DMS153 treated with DMSO at 0.1 percent for 48 hours (cell line): ENCODE results near the gene LNX2.
A peak's percentile ranks its signal among the peaks of the same experiment; 100 is the strongest.

ENCODE experiments used
- DNase-seq: peaks from one replicate; lab custom pipeline; 2025; ENCODE audit not compliant: unreplicated experiment; lab: John Stamatoyannopoulos, UW

LNX2 gene

DNA sequence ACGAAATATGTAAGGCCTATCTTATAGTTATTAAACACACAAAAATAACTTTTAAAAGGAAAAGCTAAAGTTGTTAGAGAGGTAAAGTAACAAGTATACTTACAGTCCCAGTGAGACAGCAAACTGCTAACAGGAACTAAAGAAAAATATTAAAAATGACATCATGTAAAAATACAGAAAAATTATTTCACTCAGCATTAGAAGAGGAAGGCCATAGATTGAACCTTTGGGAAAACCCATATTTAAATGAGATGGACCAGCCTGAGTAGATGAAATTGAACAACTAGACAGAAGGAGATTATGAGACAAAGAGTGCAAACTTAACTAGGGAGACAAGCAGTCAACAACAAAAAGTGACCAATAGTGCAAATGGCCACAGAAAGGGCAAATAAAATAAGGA is 49.4 kb downstream of the LNX2 start:
- DNase-seq: no peak

DNA sequence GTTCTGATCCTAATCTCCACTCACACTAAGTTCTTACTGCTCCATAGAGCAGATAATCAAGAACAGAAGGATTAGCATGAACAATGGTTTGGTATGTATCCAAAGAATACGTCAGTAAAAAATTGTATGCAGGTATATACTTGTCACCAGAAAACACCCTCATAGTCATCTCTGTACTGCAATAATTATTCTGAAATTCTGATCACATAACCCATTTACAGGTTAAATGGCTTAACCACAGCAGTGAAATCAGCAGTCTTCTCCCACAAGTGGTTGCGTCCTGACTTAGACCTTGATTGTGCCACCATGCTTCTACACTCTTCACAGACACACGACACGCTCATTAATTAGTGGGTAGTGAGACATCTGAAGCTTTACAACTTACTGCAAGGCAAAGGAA is 50.9 kb downstream of the LNX2 start:
- no peak for DNase-seq

DNA sequence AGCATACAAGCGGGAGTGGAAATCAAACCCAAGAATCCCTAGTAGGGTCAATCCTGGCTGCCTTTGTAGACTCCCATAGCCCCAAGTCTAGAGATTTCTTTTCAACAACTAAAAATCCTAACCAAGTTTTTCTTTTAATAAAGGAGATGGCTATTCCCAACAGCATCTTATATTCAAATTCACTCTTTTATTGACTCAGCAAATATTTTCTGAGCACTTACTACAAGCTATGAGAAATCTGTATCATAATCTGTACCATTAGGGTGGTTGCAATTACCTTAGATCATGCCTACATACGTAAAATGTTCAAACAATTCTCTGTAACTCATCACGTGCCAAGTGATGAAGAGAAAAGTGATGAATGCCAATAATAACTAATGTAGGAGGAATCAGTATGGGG is 54.5 kb downstream of the LNX2 start:
- DNase-seq: no peak

DNA sequence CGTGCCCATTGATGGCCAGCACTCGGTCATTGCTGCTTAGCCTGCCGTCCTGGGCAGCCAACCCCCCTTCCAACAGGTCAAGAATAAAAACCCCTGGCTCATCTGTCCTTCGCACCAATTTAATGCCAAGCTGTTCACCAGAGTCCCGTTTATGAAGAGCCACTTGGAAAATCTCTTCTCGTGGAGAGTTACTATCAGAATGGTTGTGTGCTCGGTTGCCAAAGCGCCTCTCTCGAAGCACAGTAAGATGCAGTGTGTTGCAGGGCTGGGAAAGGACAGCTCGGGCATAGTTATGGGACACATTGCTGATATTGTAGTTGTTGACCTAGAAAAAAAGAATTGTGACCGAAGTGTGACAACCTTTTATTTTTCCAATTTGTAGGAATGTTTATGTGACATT is 57.9 kb downstream of the LNX2 start:
- no peak for DNase-seq

DNA sequence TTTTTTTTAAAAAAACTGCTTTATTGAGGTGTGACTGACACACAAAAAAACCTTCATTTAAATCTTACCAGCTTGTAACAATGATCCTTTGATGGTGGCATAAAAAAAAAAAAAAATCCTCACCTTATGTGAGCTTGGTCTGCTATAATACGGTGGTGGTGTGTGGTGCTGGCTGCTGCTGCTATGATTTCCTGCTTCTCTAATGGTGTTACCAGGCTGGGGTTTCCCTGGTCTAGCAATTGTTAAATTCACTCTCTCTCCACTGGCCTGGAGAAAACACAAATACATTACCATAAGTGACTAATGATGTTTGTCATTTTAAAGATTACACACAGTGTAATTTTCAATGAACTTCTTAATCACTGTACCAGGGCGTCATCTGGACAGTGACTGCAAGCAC is 60.6 kb downstream of the LNX2 start:
- no peak for DNase-seq

DNA sequence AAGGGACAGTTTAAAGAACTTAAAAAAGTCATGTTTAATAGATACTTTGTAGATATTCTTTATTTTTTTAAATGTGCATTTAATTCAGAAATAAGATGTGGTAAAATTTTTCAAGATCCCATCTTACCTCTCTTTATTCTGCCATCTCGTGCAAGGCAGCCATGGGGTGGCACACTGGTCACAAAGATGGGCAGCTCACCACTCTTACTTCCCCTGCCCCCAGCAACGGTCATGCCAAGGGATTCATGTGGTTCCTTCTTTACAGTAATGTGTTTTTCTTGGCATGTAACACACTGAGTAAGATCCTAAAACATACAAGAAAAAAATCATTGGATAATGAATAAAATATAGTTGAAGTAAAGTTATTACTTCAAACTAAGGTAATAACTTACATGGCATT is 64.2 kb downstream of the LNX2 start:
- DNase-seq: no peak

DNA sequence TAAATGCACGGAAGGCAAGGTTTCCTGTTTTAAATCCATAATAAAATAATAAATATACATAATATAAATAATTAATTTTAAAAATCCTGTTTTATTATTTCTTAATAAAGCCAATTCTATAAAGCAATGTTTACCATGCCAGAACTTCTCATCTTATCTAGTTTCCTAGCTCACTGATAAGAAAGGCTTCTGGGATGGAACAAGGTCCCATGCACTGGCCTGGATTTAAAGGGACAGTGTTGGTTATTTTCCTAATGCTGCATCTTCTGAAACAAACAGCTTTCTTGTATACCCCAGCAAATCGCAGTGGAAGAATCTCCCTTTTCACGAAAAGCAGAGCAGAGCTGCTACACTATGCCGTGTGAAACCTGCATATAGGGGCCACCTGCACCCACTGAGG is 68.8 kb downstream of the LNX2 start:
- DNase-seq: no peak

DNA sequence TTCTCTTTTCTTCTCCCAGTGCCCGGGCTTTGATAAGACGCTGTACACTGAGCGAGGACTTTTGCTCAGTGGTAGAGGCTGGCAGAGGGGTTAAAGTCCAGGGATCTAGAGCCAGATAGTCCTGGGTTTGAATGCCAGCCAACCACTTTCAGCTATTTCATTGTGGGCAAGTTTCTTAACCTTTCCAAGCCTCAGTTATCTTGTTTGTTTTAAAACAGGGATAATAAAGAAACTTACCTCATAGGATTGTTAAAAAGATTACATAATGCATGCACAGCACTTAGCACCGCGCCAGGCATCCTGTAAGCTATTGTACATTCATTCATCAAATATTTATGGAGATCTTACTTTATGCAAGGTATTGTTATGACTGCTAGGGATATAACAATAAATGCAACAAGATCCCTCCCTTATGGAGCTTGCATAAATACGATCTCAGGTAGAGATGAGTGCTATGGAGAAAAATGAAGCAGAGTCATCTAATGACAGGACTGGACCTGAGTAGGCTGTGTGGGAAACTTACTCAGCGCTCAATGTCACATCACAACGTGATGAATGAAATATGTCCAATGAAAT is 70.8 kb downstream of the LNX2 start:
- peak; percentile 38 for DNase-seq

DNA sequence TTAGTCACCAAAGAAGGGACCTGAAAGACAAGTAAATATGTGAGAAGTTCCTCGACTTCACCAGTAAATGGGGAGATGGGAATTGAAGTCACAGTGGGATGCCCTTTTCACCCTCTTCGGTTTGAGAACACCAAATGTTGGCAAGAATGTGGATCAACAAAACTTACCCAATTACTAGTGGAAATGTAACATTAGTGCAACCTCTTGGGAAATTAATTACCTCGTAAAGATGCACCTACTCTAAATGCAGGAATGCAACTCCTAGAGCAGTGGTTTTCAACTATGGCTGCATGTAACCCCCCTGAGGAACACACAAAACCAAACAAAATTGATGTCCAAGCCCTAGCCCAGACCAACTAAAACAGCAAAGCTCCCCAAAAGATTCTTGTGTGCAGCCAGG is 78.1 kb downstream of the LNX2 start:
- DNase-seq: no peak

DNA sequence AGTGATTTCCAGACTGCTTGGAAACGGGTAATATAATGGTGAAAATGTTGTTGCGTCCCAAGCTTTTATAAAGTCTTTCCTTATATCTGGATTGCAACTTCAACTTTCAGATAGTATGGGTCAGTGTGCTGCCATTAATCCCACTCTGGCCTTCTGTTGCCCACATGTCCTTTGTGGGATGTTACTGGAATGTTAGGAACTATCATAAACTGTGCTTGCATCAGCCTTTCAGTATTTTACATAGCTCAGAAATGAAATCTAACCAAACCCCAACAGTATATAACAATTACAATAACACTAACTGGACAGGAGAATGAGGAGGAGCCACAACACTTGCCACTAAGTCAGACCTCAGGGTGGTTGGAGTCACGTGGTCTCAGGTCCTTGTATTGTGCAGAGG is 78.9 kb downstream of the LNX2 start:
- no peak for DNase-seq

DNA sequence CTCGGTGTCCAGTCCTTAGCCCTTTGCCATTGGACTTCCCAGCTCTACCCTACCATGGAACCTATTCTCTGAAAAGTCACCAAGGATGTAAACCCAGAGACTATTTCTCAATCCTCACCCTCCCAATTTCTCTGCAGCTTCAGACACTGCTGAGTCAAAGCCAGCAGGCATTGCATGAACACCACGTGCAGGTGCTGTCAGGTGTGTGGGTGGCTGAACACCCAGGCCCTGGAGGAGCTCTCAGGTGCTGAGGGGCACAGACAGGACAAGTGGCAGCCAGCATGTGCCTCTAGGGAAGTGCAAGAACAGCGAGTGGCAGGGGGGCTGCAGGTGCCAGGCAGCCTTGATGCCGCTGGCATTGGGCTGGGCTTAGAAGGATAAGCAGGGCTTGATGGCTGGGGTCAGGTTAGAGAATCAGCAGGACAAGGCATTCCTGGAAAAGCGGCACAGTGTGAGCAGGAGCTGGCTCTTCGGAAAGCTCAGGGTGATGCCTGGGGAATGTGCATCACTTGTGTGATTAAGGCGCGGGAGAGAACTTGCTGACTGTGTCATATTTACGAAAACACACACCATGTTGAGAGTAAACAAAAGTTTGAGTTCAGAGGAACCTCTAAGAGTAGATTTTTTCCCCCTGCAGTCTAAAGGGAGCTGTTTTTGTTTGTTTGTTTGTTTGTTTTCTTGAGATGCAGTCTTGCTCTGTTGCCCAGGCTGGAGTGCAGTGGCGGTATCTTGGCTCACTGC is 83.8 kb downstream of the LNX2 start:
- no peak for DNase-seq

DNA sequence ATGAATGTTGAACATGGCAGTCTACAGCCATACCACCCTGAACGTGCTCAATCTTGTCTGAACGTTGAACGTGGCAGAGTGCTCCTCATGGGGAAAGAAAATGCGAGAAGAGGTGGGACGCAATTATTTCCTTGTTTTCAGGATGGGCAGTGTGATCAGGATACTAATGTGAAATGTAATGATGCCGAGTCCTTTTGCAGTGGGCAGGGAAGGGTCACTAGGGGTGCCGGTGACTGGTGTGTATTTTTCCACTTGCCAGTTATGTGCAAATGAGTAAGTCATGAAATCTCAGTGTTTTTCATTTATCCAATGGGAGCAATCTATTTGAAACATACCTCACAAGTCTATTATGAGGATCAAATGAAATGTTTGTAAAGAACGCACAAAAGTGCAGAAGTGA is 84.8 kb downstream of the LNX2 start:
- no peak for DNase-seq

DNA sequence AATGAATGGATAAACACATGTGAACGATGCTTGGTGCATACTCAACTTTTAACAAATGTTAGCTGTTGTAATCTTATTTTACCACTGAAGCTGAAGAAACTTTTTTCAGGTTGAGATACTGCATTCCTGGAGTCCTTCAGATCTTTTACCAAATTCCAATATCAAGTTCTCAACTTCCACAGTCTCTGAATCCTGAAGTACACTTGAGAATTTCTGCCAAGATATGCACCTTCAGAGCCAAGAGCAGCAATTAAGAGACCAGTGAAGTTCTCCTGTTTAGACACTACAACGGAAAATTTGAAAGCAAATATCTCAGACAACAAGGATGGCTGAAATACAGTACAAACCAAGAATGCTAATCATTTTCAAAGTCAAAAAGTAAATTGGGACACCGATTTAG is 85.3 kb downstream of the LNX2 start:
- no peak for DNase-seq

DNA sequence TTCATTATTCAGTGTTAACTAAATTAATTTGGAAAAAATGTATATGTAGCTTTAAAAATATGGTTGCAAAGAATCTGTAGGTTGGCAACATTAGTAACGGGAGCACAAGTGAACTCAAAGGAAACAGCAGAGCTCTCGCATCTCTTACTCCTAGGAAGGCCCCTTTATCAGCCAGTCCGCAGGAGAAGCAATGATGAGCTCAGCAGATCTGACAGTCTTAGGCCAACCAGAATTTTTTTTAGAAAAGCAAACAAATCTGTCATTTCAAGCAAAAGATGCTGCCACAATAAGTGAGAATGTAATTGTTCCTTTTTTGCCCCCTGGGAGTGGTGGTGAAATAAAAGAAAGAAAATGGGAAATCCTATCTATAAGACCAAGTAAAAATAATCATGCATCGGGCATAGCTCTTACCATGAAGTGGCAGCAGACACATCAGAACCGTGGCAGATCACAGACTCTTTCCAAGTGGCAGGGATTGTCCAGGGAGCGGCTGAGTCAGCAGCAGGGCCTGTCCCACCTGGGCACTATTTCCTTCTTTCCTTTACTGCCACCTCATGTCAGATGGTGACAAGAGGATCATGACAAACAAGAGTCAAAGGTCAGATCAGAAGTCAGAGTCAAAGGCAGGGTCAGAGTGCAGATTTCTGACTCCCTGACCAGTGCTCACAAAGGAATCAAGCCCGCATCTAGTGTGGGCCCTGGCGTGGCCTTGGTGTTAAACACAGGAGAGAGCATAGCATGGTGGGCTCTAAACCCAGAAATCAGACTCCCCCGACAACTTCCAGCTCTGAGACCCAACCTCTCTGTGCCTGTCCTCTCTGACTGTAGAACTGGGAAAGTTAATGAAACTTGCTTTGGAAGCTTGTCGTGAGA is 86.0 kb downstream of the LNX2 start:
- DNase-seq: no peak

DNA sequence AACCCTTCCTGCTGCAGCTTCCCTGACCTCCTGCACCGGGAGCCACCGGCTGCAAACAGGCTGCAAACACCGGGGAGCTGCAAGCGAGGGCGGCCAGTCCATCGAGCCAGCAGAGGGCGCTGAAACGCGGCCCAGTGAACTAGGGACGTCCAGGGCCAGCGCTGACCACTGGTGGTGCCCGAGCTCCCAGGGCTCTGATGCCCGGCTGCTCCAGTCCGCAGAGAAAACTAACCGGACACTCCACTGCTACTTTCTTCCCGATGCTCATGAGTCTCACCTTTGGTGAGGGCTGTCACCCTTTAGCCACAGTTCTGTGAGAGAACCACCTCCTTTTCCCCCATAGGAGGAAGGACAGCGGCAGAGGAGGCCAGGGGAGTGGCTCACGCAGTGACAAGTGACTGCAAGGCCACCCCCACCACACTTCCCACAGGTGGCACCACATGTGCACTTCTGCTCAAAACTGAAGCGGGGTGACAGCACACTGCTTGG is 87.1 kb downstream of the LNX2 start:
- peak; percentile 74 for DNase-seq

DNA sequence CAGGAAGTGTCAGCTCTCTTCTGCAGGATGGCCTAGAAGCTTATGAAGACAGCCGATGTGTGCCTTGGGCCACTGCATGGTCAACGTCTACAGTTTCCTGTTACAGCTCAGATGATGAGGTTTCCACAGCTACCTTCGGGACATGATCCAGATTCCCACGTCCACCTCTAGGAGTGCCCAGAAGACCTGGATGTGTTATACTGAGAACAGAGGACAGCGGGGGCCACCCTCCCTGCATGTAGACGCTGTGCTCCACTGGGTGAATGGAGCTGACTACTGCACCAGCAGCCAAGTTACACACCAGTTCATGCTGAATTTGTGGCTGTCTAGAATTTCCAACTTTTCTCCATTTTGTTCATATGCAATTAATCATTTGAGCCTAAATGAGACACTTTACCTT is 91.4 kb downstream of the LNX2 start:
- DNase-seq: no peak

DNA sequence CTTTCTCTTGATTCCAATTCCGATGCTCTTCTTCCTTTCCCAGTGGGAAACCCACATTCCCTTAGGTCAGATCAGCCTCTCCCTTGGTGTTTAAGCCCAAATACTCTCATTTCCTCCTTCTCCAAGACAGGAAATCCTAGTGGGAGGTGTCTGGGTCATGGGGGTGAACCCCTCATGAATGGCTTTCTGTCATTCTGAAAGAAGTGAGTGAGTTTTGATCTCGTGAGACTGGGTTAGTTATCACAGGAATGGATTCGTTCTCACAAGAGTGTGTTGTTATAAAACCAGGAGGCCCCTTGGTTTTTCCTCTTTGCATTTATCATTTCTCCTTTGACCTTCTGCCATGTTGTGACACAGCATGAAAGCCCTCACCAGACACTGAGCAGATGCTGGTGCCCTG is 93.8 kb downstream of the LNX2 start:
- no peak for DNase-seq

DNA sequence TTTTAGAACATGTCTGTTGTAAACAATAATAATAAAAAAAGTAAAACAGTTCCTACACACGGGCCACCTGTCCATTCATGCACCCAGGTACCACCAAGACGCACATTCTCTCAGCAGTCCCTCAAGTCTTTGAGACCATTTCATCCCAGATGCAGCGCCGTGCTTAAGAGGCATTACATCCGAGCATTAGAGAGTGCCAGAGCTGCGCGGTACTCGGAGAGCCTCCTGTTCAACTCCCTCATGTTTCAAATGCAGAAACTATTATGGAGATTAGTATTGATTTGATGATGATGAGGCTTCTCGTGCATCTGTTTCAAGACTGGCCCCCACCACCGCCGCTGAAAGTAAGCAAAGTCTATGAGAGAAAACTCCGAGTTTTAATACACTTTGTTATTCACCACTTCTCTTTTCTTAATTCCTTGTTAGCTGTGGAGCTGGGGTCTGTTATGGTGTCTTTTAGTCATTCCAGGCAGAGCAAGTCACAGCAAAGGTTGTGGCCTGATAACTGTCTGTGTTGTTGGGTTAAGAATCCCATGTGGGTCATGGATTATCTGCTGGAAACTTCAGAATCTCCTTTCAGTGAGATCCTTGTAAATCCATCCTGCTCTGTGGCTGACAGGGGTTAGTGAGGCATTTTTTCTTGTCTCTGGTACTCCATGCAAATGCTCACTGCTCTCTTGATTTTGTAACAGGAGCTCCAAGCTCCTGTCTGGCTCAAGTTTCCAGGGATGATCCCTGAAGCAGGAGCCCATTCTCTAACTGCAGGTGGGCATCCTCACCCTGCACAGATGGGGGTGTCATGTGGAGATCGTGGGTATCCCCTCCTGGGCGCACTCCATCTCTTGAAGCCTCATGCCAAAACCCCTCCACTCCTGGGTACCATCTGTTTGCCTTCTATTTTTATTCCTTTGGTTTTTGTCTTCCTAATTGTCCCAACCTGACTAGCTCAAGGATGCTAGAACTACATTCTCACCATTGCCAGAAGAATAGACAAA is 95.1 kb downstream of the LNX2 start:
- DNase-seq: no peak

DNA sequence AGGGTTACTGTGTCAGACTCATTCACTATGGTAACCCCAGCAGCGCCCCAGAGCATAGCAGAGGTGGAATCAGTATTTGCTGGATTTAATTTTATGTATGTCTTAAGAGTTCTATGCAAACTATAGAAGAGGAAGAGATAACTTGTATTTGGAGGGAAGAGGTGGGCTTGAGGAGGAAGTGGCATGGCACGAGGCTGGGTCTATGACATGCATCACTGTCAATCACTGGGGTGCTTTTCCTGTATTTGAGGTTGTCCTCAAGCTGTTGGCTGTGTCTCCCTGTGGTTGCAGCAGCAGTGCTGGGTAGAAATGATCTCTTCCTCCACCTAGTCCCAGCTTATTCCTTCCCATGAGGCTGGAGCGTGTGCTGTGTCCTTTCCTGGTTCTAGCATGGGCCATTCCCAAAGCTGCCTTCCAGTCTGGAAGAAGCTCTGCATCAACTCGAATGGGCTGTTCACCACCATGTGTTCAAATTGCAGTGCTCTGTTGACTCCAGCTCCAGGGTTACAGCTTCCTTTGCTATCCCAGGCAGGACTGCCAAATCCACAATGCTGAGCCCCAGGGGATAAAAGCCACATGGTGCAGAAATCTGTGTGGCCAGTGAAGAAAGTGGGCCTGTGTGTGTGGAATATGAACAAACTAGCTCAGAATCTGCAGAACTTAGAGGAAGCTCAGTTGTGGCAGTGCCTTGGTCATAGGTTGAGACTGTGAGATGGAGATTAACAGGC is 96.8 kb downstream of the LNX2 start:
- DNase-seq: no peak

DNA sequence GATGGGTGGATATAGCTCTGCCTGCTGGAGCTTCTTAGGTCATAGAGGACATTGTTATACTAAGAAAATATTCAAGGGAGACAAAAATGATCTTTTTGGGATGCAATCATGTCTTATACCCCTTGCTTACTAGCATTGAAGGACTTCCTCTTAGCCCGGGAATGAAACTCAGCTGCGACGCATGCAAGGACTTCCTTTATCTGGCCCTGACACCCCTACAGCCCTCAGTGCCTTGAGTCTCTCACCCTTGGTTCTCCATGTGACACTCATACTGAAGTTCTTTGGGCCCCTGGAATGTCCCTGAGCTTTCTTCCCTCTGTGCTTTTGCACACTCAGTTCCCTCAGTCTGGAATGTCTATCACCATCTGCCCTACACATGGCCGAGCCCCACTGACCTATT is 97.5 kb downstream of the LNX2 start:
- DNase-seq: no peak
